Left ventricle myocardium inferior (tissue), 1 donor: ENCODE data around the gene RNF180. TPM values are rescaled to one million over a fixed set of nuclear protein-coding genes. Genes with fewer than 3 reads are reported as not detected.

ENCODE experiments used
- DNase-seq: peaks from one replicate; pipeline ENCODE4 v3.0.0-alpha.2; 2020
- H3K27ac ChIP-seq: fragments of 200-600 bp; replicated peaks from 2 replicates; pipeline ENCODE4 v1.8.0; 2021
- H3K27me3 ChIP-seq: fragments of 200-600 bp; 2 replicates; pipeline ENCODE4 v1.8.0; 2021; ENCODE audit warnings: low read depth
- H3K36me3 ChIP-seq: fragments of 200-600 bp; 2 replicates; pipeline ENCODE4 v1.8.0; 2021
- H3K4me1 ChIP-seq: fragments of 200-600 bp; 2 replicates; pipeline ENCODE4 v1.8.0; 2021
- H3K4me3 ChIP-seq: fragments of 200-600 bp; 2 replicates; pipeline ENCODE4 v1.8.0; 2021; ENCODE audit warnings: mild to moderate bottlenecking, moderate library complexity
- H3K9me3 ChIP-seq: fragments of 200-600 bp; replicated peaks from 2 replicates; pipeline ENCODE4 v1.8.0; 2021
- intact Hi-C: fragments of 100-400 bp; cut with micrococcal nuclease; formaldehyde crosslinking; loops from one replicate; pipeline ENCODE4 v1.11.0; 2022
- total RNA-seq: library from RNA; stranded (reverse); fragmentation: NEBNext Ultra II Directional; extraction: Animal tissue kit (Norgen Biotek cat#: 25700); gene quantifications from one replicate; pipeline ENCODE4 v1.2.1, GENCODE V29; 2021
- TF ChIP-seq, protein P1 (sequence below): fragments of 200-600 bp; IDR thresholded peaks from 2 replicates; pipeline ENCODE4 v1.8.0; 2021; ENCODE audit warnings: antibody characterized with exemption, mild to moderate bottlenecking, borderline replicate concordance
- donor health status: DM: no; HTN: yes; CAD: no; lungs with severe emphysema.

The RNF180 gene
- total RNA-seq, 1 donor from 2014 or later, result 12.9 TPM

DNA sequence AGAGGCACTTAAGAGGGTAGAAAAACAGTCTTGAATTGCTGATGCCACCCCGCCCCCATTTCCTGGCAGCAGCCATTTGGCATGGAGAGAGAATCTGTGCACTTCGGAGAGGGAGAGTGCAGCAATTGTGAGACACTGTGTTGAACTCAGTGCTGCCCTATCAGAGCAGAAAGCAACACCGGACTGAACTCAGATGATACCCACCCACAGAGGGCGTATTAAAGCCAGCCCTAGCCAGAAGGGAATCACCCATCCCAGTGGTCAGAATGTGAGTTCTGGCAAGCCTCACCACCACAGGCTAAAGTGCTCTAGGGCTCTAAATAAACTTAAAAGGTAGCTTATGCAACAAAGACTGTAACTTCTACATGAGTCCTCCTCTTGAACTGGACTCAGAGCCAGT is 251.7 kb downstream of the RNF180 start:
- no peaks in the 10 kb centered on the region for H3K27me3 ChIP-seq
- H3K4me1 ChIP-seq, result no peaks in the 10 kb centered on the region
- TF ChIP-seq, protein P1, sequence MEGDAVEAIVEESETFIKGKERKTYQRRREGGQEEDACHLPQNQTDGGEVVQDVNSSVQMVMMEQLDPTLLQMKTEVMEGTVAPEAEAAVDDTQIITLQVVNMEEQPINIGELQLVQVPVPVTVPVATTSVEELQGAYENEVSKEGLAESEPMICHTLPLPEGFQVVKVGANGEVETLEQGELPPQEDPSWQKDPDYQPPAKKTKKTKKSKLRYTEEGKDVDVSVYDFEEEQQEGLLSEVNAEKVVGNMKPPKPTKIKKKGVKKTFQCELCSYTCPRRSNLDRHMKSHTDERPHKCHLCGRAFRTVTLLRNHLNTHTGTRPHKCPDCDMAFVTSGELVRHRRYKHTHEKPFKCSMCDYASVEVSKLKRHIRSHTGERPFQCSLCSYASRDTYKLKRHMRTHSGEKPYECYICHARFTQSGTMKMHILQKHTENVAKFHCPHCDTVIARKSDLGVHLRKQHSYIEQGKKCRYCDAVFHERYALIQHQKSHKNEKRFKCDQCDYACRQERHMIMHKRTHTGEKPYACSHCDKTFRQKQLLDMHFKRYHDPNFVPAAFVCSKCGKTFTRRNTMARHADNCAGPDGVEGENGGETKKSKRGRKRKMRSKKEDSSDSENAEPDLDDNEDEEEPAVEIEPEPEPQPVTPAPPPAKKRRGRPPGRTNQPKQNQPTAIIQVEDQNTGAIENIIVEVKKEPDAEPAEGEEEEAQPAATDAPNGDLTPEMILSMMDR, result no peak
- no peaks in the 10 kb centered on the region for H3K36me3 ChIP-seq
- intact Hi-C loops, result no loop called here
- no peak overlapping the region for H3K27ac ChIP-seq
- H3K9me3 ChIP-seq, result peaks cover 9% of the 10 kb centered on the region
- H3K4me3 ChIP-seq, result no peak overlapping the region
- DNase-seq, result no peak

GRCh38 chr5:64418013-64418412 is 252.4 kb downstream of the RNF180 start:
- H3K27ac ChIP-seq, result no peak overlapping the region
- no peaks in the 10 kb centered on the region for H3K27me3 ChIP-seq
- no peaks in the 10 kb centered on the region for H3K36me3 ChIP-seq
- TF ChIP-seq, protein P1, result no peak
- no peaks in the 10 kb centered on the region for H3K4me1 ChIP-seq
- peaks cover 9% of the 10 kb centered on the region for H3K9me3 ChIP-seq
- intact Hi-C loops, result no loop called here
- no peak for DNase-seq
- no peak overlapping the region for H3K4me3 ChIP-seq

Other genes starting within 250 kb of the RNF180 start
- not detected for gene HTR1A, start 203.4 kb upstream of the RNF180 start, total RNA-seq